Endothelial cell of hepatic sinusoid (primary cell): ENCODE results near the gene DFFB.
"Not testable (repeated sequence)": the region's sequence is repeated elsewhere in the genome, so short reads cannot be mapped to it uniquely, and the experiment has no call there.

Source experiments
- in situ Hi-C: cut with HindIII; loops from 2 replicates; pipeline ENCODE4 v1.10.0; 2017; ENCODE audit warnings: low sequenced_read_pairs

The DFFB gene, protein sequence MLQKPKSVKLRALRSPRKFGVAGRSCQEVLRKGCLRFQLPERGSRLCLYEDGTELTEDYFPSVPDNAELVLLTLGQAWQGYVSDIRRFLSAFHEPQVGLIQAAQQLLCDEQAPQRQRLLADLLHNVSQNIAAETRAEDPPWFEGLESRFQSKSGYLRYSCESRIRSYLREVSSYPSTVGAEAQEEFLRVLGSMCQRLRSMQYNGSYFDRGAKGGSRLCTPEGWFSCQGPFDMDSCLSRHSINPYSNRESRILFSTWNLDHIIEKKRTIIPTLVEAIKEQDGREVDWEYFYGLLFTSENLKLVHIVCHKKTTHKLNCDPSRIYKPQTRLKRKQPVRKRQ

DNA sequence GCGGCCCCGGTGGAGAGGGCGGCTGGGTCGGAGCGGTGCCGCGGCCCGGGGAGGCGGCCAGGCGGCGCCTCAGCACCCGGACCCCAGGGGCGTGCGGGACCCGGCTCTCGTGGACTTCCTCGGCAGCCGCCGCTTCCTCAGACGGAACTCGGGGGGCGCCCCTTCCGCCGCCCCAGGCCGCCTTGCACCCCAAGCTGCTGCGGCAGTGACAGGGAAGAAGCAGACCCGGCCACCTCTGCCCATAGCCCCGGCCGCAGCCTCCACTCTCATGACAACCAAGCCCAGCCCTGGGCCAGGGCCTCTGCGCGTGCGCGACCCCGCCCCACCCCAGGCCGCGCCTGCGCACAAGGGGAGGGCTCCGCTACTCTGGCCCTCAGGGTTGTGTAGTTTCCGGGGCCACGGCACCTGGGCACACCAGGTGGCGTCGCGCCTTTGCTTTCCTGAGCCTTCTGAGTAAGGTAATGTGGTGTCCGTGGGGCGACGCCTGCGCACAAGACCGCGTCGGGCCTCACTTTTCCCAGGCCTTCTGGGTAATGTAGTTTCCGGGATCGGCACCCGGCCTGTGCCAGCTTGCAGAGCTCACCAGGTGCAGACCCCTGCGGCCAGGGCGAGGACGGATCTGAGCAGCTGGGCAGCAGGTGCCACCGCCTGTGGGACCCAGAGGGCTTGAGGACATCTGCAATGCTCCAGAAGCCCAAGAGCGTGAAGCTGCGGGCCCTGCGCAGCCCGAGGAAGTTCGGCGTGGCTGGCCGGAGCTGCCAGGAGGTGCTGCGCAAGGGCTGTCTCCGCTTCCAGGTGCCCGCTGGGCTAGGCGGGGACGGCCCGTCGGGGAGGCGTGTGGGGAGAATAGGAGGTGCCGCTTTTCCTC is at the start of gene DFFB, which contains the start of gene CEP104:
DFFB (plus strand) TSS at position 554 of the 868 bp plus-strand sequence; CDS start at position 682, 128 bp downstream.
CEP104 (minus strand) TSS at position 289 of the 868 bp plus-strand sequence. CDS start 4,804 bp downstream, outside the sequence.
- in situ Hi-C loops = no loop called here

DNA sequence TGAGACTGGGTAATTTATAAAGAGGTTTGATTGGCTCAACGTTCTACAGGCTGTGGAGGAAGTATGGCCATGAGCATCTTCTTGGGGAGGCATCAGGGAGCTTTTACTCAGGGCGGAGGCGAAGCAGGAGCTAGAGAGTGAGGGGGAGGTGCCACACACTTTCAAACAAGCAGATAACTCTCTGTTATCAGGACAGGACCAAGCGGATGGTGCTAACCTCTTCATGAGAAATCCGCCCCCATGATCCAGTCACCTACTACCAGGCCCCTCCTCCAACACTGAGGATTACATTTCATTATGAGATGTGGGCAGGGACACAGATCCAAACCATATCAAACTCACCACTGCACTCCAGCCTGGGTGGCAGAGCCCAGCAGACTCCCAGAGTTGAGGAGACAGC is 49.5 kb upstream of the DFFB start:
- in situ Hi-C loops = no loop called here

DNA sequence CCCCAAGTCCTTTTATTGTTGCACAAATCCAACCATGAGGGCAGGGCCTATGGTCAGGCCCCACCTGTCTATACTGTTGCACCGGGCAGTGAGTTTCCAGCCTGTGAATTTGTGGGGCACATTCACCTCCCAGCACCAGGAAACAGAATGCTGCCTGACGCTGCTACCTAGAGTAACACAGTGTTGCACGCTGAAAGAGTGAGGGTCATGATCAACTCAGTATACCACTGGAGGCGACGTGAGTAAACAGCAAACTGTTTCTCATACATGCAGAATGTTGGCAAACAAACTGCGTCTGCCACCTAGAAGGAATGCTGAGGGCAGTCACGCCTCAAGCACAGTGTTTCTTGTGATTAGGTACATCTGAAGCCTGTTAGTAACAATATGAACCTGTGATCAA is 47.6 kb upstream of the DFFB start:
- in situ Hi-C loops = no loop called here

DNA sequence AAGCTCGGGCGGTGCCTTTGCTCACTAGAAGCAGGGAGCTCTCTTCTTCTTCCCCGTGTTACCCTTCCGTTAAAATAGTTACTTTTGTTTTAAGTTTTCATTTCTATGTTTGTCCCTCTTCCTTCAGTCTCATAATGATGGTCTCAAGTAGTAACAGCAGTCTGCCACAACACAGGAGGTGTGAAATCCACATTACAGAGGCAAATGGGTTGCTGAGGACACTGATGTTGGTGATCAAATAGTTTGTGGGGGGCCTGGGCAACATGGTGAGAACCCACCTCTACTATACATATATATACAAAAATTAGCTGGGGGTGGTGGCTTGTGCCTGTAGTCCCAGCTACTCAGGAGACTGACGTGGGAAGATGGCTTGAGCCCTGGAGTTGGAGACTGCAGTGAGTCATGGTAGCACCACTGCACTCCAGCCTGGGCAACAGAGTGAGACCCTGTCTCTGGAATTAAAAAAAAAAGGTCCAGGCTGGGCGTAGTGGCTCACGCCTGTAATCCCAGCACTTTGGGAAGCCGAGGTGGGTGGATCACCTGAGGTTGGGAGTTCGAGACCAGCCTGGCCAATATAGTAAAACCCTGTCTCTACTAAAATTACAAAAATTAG is 47.0 kb upstream of the DFFB start:
- in situ Hi-C loops = not testable (repeated sequence)

DNA sequence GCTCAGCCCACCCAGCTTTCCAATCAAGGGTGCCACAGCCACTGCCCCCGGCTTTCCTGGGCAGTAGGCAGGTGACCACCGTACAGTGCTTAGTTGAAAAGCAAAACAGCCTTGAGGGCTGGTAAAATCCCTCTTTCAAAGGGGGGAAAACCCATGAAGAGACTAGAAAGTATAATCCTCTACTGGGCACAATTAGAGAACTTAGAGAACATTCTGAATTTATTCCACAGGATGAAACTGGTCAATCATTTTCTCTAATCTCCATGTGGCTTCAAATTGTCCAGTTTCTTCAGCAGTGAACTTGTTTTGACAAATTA is 45.7 kb upstream of the DFFB start:
- in situ Hi-C loops = no loop called here

DNA sequence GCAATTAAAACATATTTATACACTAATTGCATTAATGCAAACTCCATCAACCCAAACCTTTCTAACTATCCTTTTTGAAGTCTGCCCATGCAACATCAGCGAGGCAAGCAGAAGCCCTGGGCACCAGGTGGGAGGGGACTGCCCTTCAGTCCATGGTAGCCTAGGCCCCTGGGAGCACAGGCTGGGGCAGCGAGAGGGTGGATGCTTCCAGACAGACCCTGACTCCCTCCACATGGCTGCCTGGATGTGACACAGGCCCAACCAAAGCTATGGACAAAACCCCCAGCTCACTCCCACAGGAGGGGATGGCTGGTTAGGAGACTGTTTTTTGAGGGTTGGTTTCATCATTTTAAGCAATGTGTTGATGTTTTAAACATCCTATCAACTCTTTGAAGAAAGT is 43.2 kb upstream of the DFFB start:
- in situ Hi-C loops = no loop called here

DNA sequence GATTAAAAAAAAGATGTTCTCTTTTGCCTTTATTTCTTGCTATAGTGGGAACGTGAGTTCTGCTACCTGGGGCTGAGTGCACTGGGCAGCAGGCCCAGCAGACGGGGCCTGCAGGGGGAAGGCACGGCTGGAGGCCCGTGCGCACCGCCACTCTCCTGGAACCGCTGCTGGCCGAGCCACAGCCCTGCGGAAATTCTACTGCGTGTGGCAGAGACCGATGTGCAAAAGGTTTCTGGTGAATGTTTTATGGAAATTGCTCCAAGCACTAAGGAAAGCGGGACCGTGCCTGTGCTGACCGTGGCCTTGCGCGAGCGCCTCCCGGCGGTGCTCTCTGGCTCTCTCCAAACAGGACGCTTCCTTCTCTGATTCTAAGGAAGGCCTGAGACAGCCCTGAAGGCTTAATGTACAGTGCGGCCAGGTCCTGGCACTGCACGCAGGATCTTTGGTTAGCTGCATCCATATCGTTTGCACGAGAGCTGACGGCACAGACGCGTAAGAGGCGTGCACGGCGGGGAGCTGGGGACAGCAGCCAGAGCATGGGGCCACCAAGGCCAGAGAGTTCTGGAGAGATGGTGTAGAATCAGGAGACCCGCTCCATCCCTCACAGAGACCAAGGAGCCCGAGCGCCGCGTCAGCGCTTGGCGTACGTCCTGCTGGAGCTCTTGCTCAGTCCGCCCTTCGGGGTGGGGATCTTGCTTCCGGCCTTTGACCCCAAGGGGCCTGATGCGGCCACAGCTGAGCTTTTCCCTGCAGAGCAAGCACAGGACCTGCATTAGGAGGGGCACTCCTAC is 42.3 kb upstream of the DFFB start:
- in situ Hi-C loops = loop anchor here (5.0 kb wide), 1 partner anchor 43 kb away; the partner anchor contains the start of gene SMIM1

DNA sequence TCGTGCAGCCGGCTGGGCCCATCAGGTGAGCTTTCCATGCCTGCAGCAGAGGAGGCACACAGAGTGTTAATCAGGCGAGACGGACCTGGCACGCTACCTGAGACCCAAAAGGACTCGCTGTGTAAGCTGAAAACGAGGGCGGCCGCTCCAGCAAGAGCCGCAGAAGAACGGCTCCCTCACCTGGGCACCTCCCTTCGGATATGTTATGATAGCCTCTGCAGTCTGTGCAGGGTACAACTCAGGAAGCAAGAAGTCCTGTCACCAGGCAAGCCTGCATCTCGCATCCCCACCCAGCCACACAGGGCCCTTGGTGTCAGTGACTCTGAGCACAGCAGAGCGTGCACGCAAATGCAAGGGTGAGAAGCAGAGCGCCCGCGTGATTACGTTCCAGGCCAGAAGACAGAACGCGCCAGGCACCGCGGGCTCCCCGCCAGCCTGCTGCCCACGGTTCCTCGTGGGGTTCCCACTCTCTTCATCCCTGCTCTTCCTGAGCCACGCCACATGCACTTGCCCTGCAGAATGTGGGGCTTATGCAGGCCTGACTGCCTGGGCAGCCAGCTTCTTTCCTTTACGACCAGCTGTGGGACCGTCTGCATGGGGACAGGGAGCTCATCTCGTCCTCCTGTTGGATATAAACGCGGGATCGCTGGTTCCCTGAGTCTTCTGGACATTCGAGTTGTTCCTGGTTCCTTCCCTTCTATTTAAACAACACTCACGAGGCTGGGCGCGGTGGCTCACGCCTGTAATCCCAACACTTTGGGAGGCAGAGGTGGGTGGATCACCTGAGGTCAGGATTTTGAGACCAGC is 40.7 kb upstream of the DFFB start:
- in situ Hi-C loops = loop anchor here (5.0 kb wide), 1 partner anchor 44 kb away; the partner anchor contains the start of gene SMIM1

DNA sequence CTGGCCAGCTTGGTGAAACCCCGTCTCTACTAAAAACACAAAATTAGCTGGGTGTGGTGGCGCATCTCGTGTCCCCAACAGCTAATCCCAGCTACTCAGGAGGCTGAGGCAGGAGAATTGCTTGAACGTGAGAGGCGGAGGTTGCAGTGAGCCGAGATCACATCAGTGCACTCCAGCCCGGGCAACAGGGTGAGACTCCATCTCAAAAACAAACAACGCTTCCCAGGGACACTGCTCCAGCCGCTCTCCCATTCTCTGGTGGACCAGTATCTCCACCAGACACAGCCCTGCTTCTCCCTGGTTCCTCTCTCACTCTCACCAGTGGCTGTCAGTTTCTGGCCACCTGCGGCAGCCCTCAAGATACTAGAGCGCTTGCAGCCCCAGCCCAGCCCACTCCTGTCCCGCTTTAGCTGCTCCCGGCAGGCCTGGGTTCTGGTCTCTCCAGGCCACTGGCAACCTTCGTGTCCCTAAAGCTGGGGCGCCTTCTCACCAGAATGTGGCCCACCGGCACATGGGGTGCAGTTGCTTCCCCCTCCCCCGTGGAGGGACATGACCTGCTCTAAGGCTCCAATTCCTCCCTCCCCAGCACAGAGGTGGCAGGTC is 40.0 kb upstream of the DFFB start:
- in situ Hi-C loops = loop anchor here (5.0 kb wide), 1 partner anchor 45 kb away; the partner anchor contains the start of gene SMIM1

DNA sequence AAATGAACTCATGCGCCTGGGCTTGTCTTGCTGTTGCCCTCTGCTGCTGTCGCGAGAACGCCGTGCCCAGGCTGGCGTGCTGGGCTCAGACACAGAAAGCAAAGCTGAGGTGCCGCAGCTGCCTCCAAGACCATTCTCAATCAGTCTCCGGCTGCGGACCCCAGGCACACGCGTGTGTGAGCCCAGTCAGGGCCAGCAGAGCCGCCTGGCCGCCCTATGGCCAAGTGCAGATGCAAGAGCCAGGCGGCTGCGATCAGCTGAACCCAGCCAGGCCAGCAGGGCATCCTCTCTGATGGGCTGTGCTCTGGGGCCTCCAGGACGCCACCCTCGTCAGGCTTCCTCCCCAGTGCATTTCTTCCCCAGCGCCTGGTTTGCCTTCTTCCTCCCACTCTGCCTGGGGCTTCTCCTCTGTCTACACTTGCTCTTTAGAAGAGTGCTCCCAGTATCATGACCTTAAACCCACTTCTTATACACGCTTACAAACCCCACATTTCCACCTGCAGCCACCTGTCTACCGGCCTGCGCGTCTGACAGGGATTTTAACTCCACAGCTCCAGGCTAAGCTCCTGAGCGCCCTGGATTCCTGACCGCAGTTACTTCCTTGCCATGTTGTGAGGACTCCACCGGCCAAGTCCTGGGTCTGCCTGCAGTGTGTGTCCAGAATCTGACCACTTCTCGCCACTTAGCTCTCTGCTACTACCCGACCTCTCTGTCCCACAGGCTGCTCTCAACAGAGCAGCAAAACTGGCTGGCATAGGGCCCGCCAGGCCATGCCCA is 39.3 kb upstream of the DFFB start:
- in situ Hi-C loops = loop anchor here (5.0 kb wide), 1 partner anchor 46 kb away; the partner anchor contains the start of gene SMIM1

DNA sequence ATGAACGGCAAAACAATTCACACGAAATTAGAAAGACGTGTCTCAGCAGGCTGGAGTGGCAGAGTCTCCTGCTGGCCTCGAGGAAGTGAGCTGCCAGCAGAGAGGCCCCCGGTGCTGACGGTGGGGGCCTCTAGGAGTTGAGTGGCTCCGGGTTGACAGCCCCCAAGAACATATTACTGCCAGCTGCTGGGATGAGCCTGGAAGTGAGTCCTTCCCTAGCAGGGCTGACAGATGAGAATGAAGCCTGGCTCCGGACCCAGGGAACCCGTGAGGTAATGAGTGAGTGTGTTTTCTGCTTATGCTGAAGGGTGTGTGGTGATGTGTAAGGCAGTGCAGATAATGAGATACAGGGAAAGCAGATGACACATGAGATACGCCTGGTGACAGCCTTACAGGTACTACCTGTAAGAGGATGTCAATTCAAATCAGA is 37.5 kb upstream of the DFFB start:
- in situ Hi-C loops = loop anchor here (5.0 kb wide), 1 partner anchor 47 kb away; the partner anchor contains the start of gene SMIM1

DNA sequence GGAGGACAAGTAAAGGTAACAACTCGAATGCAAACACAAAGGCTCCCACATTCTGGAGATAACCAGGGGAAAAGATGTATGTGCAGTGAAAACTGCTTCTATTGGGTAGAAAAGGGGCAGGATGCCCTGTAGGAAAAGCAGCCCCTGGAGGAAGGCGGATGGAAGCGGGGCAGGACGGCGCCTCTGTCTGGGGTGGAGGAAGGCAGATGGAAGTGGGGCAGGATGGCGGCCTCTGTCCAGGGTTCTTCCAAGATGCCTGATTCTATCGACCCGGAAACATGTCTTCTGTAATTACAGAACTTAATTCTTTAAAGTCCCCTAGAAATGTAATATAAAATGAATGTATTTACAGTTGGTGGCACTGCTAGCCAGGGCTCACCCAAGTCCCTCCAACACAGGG is 37.0 kb upstream of the DFFB start:
- in situ Hi-C loops = no loop called here

DNA sequence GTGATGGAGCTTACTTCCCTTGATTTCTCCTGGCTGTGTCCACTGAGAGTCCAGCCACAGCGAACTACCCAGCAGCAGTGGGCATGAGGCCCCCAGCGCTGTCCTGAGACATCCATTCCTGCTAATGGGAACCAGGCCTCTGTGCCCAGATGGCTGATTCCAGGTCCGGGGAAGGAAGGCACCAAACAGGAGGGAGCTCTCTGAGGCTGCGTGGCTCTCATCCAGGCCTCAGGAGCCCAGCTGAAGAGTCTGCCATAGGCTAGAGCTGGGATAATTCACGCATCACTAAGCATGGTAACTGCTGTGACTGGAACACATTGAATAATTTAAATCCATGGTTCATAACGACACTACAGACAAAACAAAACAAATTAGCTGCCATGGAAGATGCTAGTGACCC is 36.3 kb upstream of the DFFB start:
- in situ Hi-C loops = no loop called here

DNA sequence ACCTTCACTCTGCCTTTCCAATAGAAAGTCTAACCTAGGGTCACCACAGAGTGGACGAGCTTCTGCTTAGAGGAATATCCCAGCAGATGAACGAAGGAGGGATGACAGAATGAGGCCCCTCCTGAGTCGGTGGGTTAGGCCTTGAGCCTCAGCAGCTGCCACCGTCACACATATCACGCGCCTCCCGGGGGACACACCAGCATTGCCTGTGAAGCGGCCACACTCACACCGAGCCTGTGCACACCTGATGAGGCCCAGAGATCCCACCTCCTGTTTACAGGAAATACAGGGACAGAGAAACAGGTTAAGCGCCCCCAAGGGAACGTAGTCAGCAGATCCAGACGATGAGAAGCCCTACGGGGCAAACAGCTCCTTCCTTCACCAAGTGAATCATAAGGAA is 35.8 kb upstream of the DFFB start:
- in situ Hi-C loops = no loop called here

DNA sequence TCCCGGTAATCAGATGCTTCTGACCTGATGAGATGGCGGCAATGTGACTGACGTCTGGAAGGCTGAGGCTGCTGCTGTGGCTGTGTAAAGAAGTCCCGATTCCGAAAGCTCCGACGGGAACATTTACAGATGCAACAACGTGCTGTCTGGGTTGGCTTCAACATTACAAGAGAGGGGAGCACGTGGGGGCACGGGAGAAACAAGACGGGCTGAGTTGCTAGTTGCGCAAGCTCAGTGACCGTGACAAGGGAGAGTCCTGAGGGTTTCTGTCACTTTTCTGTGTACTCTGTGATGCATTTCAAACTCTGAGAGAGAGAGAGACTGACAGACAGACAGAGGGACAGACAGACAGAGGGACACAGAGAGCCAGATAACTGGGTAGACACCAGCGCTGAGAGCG is 35.4 kb upstream of the DFFB start:
- in situ Hi-C loops = no loop called here

DNA sequence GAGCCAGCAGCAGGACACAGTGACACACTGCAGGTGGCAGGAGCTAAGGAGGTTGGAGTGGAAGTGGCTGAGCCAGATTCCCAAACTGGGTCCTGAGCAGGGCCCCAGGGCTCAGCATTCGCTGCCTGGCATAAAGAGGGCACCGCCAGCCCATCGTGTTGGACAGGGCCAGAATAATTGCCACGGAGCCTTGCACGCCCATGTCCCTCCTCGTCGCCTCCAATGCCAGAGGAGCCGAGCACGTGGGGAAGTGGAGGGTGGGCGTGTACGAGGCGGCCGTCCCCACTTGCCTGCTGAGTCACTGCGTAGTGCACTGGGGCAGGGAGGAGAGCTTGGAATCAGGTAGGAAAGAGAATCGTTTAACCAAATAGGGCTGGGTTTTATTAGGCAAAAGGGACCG is 34.9 kb upstream of the DFFB start:
- in situ Hi-C loops = no loop called here

DNA sequence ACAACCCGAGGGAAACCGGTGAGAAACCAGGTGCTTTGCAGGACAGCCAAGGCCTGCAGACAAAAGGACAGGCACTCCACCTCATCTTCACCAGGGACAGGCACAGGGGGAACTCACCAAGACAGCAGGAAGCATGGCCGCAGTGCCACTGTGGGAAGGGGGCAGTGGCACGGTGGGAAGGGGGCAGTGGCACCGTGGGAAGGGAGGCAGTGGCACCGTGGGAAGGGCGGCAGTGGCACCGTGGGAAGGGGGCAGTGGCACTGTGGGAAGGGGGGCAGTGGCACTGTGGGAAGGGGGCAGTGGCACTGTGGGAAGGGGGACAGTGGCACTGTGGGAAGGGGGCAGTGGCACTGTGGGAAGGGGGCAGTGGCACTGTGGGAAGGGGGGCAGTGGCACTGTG is 32.6 kb upstream of the DFFB start:
- in situ Hi-C loops = no loop called here

DNA sequence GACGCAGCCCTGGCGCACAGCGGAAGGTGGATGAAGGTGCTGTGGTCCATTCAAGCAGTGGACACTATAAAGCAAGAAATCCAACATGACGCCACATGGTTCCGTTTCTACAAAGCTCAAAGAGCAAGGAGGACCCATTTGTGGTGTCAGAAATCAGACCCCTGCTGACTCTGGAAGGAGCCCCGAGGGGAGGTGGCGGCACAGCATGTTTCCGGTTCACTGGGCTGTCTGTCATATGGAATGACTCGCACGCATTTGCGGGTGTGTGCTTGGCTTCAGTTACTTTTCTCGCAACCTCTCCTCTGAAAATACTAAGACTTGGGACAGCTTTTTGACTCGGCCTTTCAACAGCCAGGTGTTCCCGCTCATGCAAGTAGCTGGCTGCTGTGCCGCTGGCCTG is 31.9 kb upstream of the DFFB start:
- in situ Hi-C loops = no loop called here
